Loucy (cell line): Measurements from ENCODE around the gene KCNJ3.

ENCODE experiments used
- H2AFZ ChIP-seq: fragments of 200-600 bp; sonication (generic); 2 replicates; pipeline ENCODE4 v1.6.0; 2016; ENCODE audit warnings: antibody characterized with exemption, mild to moderate bottlenecking, low read length, moderate library complexity
- H3F3A ChIP-seq: fragments of 200-600 bp; 2 replicates; pipeline ENCODE4 v1.6.0; 2016; ENCODE audit warnings: antibody characterized with exemption, low read depth, mild to moderate bottlenecking
- H3K27me3 ChIP-seq: fragments of 200-600 bp; sonication (generic); 2 replicates; pipeline ENCODE4 v1.6.1; 2014; ENCODE audit warnings: low read length, mild to moderate bottlenecking; ENCODE audit not compliant: insufficient read depth, poor library complexity, severe bottlenecking
- H3K36me3 ChIP-seq: fragments of 200-600 bp; sonication (generic); 2 replicates; pipeline ENCODE4 v1.6.1; 2016; ENCODE audit warnings: low read length; ENCODE audit not compliant: insufficient read depth
- H3K4me1 ChIP-seq: fragments of 200-600 bp; sonication (generic); 2 replicates; pipeline ENCODE4 v1.5.1; 2014; ENCODE audit warnings: low read length, mild to moderate bottlenecking; ENCODE audit not compliant: insufficient read depth, poor library complexity, severe bottlenecking
- H3K4me2 ChIP-seq: fragments of 200-600 bp; sonication (generic); 2 replicates; pipeline ENCODE4 v1.6.0; 2014; ENCODE audit warnings: antibody characterized with exemption, low read length, low read depth, mild to moderate bottlenecking; ENCODE audit not compliant: poor library complexity, severe bottlenecking
- H3K4me3 ChIP-seq: fragments of 200-600 bp; sonication (generic); 2 replicates; pipeline ENCODE4 v1.5.1; 2014; ENCODE audit warnings: low read length, mild to moderate bottlenecking, mixed read lengths; ENCODE audit not compliant: poor library complexity, severe bottlenecking
- H3K79me2 ChIP-seq: fragments of 200-600 bp; sonication (generic); 2 replicates; pipeline ENCODE4 v1.6.1; 2014; ENCODE audit warnings: low read length; ENCODE audit not compliant: insufficient read depth
- H3K9ac ChIP-seq: fragments of 200-600 bp; sonication (generic); 2 replicates; pipeline ENCODE4 v1.6.0; 2014; ENCODE audit warnings: mild to moderate bottlenecking, low read depth, low read length, moderate library complexity; ENCODE audit not compliant: poor library complexity, severe bottlenecking
- H3K9me2 ChIP-seq: fragments of 200-600 bp; sonication (generic); replicated peaks from 2 replicates; pipeline ENCODE4 v1.6.1; 2016; ENCODE audit warnings: low read depth, low read length, mixed read lengths
- H3K9me3 ChIP-seq: fragments of 200-600 bp; sonication (generic); 2 replicates; pipeline ENCODE4 v1.6.1; 2014; ENCODE audit warnings: mild to moderate bottlenecking, antibody characterized with exemption, low read length, low read depth; ENCODE audit not compliant: insufficient read depth
- H4K20me1 ChIP-seq: fragments of 200-600 bp; sonication (generic); 2 replicates; pipeline ENCODE4 v1.6.0; 2014; ENCODE audit warnings: antibody characterized with exemption, low read length, mild to moderate bottlenecking; ENCODE audit not compliant: insufficient read depth, poor library complexity, severe bottlenecking
- CTCF ChIP-seq: fragments of 200-600 bp; sonication (generic); conservative IDR thresholded peaks from 2 replicates; pipeline ENCODE4 v1.5.1; 2014; ENCODE audit warnings: mild to moderate bottlenecking, antibody characterized with exemption, low read length
- EZH2phosphoT487 ChIP-seq: fragments of 200-600 bp; IDR thresholded peaks from 2 replicates; pipeline ENCODE4 v1.6.1; 2018; ENCODE audit warnings: antibody characterized with exemption, mild to moderate bottlenecking, moderate library complexity, borderline replicate concordance

The KCNJ3 gene

GRCh38 chr2:154724194-154724797 is 25.8 kb downstream of the KCNJ3 start:
- H3K9ac ChIP-seq, result no peak overlapping the region
- H3K9me3 ChIP-seq, result no peaks in the 10 kb centered on the region
- H3K27me3 ChIP-seq, result no peaks in the 10 kb centered on the region
- H3K36me3 ChIP-seq, result no peaks in the 10 kb centered on the region
- no peak for TF ChIP-seq CTCF
- no peak for TF ChIP-seq EZH2phosphoT487
- no peaks in the 10 kb centered on the region for H3K79me2 ChIP-seq
- no peak overlapping the region for H3K4me2 ChIP-seq
- no peaks in the 10 kb centered on the region for H3K4me1 ChIP-seq
- no peak overlapping the region for H2AFZ ChIP-seq
- no peaks in the 10 kb centered on the region for H3K9me2 ChIP-seq
- no peak overlapping the region for H3K4me3 ChIP-seq
- no peaks in the 10 kb centered on the region for H3F3A ChIP-seq
- no peaks in the 10 kb centered on the region for H4K20me1 ChIP-seq

GRCh38 chr2:154740361-154740760 is 41.9 kb downstream of the KCNJ3 start:
- Histone ChIP-seq H3K9ac (no peak overlapping the region), H3K36me3 (no peaks in the 10 kb centered on the region), H3F3A (no peaks in the 10 kb centered on the region), H2AFZ (no peak overlapping the region), H3K4me3 (no peak overlapping the region), H3K4me2 (peak overlapping the region; percentile 21), H3K27me3 (no peaks in the 10 kb centered on the region), H3K9me2 (no peaks in the 10 kb centered on the region), H3K4me1 (peaks cover 12% of the 10 kb centered on the region), H3K79me2 (no peaks in the 10 kb centered on the region), H3K9me3 (no peaks in the 10 kb centered on the region), H4K20me1 (no peaks in the 10 kb centered on the region)
- TF ChIP-seq CTCF, result no peak
- no peak for TF ChIP-seq EZH2phosphoT487

- peak overlapping the region; percentile 41 for H2AFZ ChIP-seq
- H3K27me3 ChIP-seq, result no peaks in the 10 kb centered on the region
- H3K9me2 ChIP-seq, result no peaks in the 10 kb centered on the region
- H3F3A ChIP-seq, result no peaks in the 10 kb centered on the region
- no peak overlapping the region for H3K4me3 ChIP-seq
- H4K20me1 ChIP-seq, result no peaks in the 10 kb centered on the region
- no peaks in the 10 kb centered on the region for H3K79me2 ChIP-seq
- H3K9me3 ChIP-seq, result no peaks in the 10 kb centered on the region
- no peak overlapping the region for H3K9ac ChIP-seq
- H3K4me1 ChIP-seq, result no peaks in the 10 kb centered on the region
- H3K4me2 ChIP-seq, result no peak overlapping the region
- H3K36me3 ChIP-seq, result no peaks in the 10 kb centered on the region
- no peak for TF ChIP-seq EZH2phosphoT487
- no peak for TF ChIP-seq CTCF
These were observed 60.4 kb downstream of the KCNJ3 start for GRCh38 chr2:154758871-154759270.
